Pancreas (tissue), 10 donors: Measurements from ENCODE around the gene SRGAP2B. TPM values are rescaled to one million over a fixed set of nuclear protein-coding genes. Genes with fewer than 3 reads are reported as not detected.
A peak's percentile ranks its signal among the peaks of the same experiment; 100 is the strongest.
"Not testable (repeated sequence)": the region's sequence is repeated elsewhere in the genome, so short reads cannot be mapped to it uniquely, and the experiment has no call there.

ENCODE experiments used
- ATAC-seq, 4 donors: fragments of 200-7000 bp; cut with Tn5 transposase; one replicate each; pipeline versions ENCODE4 v1.8.0 to v1.9.1; 2020; ENCODE audit warnings: mild to moderate bottlenecking in 4 of 4, moderate library complexity in 4 of 4
- DNase-seq, 6 donors: peaks; one replicate each; pipeline ENCODE4 v3.0.0-alpha.2; 2020
- FAIRE-seq: peaks from 2 replicates; lab custom pipeline; 2012; peaks lifted over from hg19 to GRCh38; lab: Jason Lieb, UNC
- H3K27ac ChIP-seq, 4 donors: fragments of 200-600 bp; sonication (generic); 1 replicate in 3 of 4; 2 replicates in 1 of 4; pipeline versions ENCODE4 v1.5.0 to v1.8.0; 2020
- H3K27me3 ChIP-seq, 4 donors: fragments of 200-600 bp; one replicate each; pipeline ENCODE4 v1.8.0; 2021
- H3K36me3 ChIP-seq, 3 donors: fragments of 200-600 bp; sonication (generic) in 1 of 3; one replicate each; pipeline versions ENCODE4 v1.5.0 to v1.8.0; 2020 to 2021
- H3K4me1 ChIP-seq, 3 donors: fragments of 200-600 bp; one replicate each; pipeline ENCODE4 v1.8.0; 2021
- H3K4me3 ChIP-seq, 4 donors: fragments of 200-600 bp; sonication (generic) in 2 of 4; one replicate each; pipeline versions ENCODE4 v1.5.0 to v1.8.0; 2020 to 2021
- H3K9me3 ChIP-seq, 4 donors: fragments of 200-600 bp; one replicate each; pipeline ENCODE4 v1.8.0; 2021
- WGBS, 2 donors: extraction: QIAGEN DNeasy Blood & Tissue Kit; methylation state at CpG; one replicate each; pipeline ENCODE4 v1.1.7; 2013; 5-methylcytosine and 5-hydroxymethylcytosine counted together
- intact Hi-C, 3 donors: fragments of 100-400 bp; cut with DNase I; formaldehyde crosslinking; loops; one replicate each; pipeline versions ENCODE4 v1.11.1 to v1.14.2; 2022
- polyA plus RNA-seq, 2 donors: library from polyadenylated mRNA; stranded (reverse); fragments of 200-250 nt; gene quantifications; one replicate each; pipeline ENCODE4 v1.2.3, GENCODE V29; 2013
- total RNA-seq, 6 donors: library from RNA; stranded (reverse); fragmentation: NEBNext Ultra II Directional in 4 of 6; extraction: Animal tissue kit (Norgen Biotek cat#: 25700) in 4 of 6; gene quantifications; one replicate each; pipeline versions ENCODE4 v1.2.1 to v1.2.4, GENCODE V29; 2021 to 2023
- donor health status: healthy with polysubstance abuse.
- donor health status: DM: no; HTN: no; CAD: no; lungs with moderate emphysema.
- donor health status: DM: no; HTN: no; CAD: no.
- donor health status: control.
- donor health status: control.
- donor health status: Bipolar disorder and iron deficiency.
- donor health status: DM: yes; HTN: yes; CAD: no.
- donor health status: DM: no; HTN: no; CAD: no.
- donor health status: DM: no; HTN: no; CAD: no.
- donor health status: DM: yes; HTN: yes; CAD: no.

SRGAP2B gene
- 10 to 100 TPM in 1 of 6 donors, 1 to 10 TPM in 5; 4.1 to 13.0 (median 5.2) TPM for total RNA-seq
- 1 to 10 TPM; 2.2 to 3.1 TPM for polyA plus RNA-seq

DNA sequence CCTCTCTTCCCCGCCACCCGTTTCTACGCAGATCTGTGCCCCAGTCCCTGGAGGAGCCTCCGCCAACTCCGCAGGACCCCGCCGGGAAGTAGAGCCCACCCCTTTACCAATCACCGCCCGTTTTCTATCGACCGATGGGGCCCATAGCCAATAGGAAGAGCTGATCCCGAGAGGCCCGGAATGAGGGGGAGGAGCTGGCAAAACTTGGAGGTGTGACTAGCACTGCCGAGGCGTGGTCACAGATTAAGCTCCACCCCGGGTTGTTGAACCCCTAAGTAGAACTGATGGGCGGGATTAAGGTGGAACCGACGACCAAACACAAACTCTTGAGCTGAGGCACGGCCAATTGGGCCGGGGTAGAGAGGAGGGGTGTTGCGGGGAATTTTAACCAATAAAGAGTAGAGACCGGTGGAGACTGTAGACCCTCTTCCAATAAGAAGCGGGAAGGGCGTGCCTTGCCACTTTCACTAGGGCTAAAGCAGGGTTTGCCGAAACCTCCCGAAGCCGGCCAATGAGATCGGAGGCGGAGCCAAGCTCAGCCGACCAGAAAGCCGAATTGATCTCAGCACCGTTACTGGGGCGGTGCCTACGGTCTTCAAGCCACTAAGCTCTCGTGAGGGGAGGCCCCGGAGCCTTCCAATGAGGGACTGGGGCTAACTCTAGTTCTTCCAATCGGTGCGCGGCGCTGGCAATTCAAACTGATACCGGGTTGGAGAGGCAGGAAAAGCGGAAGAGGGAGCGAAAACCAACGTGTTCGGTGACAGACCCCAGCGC is at the start of gene SRGAP2B, which contains the start of gene FAM72D:
Gene SRGAP2B (minus strand): TSS at position 45 of the 774 bp plus-strand sequence. CDS start 2,427 bp downstream, outside the sequence.
Gene FAM72D (plus strand): TSS at position 691 of the 774 bp plus-strand sequence. CDS start 874 bp downstream, outside the sequence.
- ATAC-seq = peak; percentile 83 to 86 (median 84)

DNA sequence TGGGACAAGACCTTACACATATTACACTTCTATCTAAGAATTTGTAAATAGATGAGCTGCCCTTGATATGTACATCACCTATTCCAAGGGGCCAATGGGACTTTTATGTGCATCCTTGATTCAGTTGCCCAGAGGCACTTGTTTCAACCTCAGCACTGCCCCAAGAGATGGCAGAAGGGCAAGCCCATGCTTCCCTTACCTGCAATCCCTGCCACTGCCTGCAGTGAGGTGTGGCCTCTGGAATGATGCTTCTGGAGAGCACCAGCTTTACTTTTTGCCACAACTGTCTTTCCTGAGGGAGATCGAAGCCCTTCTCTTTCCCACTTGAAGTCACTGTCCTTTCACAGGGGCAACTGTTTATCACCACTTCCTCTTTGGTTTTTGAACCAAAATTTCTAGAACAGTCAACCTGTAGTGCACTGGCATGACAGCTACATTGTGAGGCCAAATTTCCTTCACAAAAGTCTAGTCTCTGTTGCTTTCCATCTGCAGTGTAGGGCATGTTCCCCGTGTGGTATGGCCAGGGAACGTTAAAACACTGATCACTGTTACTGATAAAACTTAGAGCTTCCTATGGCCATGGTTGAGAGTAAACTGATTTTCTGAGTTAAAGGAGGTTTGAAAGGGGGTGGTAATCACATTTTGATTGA is 49.3 kb upstream of the SRGAP2B start:
- H3K9me3 ChIP-seq, intact Hi-C loops, H3K27ac ChIP-seq, DNase-seq, H3K36me3 ChIP-seq, H3K4me1 ChIP-seq, H3K4me3 ChIP-seq, ATAC-seq, H3K27me3 ChIP-seq, FAIRE-seq: not testable (repeated sequence)
- WGBS, 2 donors = 36 to 50% methylated on average over 1 of the region's 3 CpGs

More for the DNA sequence above, at the start of gene SRGAP2B, which contains the start of gene FAM72D:
- H3K27me3 ChIP-seq, intact Hi-C loops, H3K9me3 ChIP-seq, H3K36me3 ChIP-seq, H3K27ac ChIP-seq, DNase-seq, H3K4me1 ChIP-seq: not testable (repeated sequence)
- WGBS, 2 donors = no CpG with 5 or more reads among the region's 47 CpGs
- peak within 1 kb of the TSS in 2 of 4 donors; percentile 32 to 38 for H3K4me3 ChIP-seq
- peak; percentile 99 for FAIRE-seq

DNA sequence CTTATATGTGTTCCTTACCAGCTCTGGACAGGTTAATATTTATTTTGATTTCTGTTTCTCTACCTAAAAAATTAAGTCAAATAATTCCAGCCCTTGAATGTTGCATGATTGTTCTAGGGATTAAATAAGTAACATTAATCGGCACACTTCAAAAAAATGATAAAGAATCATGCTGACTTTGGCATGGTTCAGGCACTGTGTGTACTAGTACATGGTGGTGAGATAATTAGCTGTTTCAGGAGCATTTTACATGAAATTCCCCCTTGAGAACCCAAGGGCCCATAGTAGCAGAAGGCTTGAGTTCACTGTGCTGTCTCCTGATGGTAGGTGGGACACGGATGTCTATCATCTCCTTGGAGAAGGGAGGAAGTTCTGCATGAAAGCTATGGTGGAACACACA is 45.4 kb upstream of the SRGAP2B start:
- FAIRE-seq, DNase-seq, H3K27me3 ChIP-seq, H3K9me3 ChIP-seq, intact Hi-C loops, H3K36me3 ChIP-seq, H3K27ac ChIP-seq, H3K4me1 ChIP-seq, H3K4me3 ChIP-seq: not testable (repeated sequence)
- 60% methylated on average over 1 of the region's 2 CpGs; no CpG with 5 or more reads in 1 of the 2 donors for WGBS, 2 donors
- ATAC-seq = peak in 2 of 4 donors; percentile 58 to 73

DNA sequence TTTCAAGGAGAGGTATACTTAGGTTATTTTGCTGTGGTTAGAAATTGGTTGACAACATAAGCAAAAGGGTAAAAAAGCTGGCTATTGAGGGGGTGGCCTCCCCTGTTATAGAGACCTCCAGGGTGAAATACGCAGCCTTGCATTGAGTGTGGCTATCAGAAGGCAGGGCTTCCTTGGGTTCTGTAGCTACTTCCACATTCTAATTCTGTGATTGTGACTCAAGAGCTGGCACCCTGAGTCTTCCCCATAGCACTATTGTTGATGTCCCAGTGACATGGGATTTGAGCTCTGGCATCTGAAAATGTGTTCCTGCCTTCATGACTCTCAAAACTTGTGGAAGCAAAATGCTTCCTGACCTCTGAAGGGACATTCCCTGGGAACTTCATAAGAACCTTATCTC is 39.3 kb upstream of the SRGAP2B start:
- intact Hi-C loops, FAIRE-seq, H3K36me3 ChIP-seq, H3K4me1 ChIP-seq, H3K27me3 ChIP-seq, H3K27ac ChIP-seq, DNase-seq, H3K4me3 ChIP-seq, H3K9me3 ChIP-seq: not testable (repeated sequence)
- ATAC-seq = peak in 1 of 4 donors; percentile 77
- WGBS, 2 donors = no CpG with 5 or more reads among the region's 1 CpG

DNA sequence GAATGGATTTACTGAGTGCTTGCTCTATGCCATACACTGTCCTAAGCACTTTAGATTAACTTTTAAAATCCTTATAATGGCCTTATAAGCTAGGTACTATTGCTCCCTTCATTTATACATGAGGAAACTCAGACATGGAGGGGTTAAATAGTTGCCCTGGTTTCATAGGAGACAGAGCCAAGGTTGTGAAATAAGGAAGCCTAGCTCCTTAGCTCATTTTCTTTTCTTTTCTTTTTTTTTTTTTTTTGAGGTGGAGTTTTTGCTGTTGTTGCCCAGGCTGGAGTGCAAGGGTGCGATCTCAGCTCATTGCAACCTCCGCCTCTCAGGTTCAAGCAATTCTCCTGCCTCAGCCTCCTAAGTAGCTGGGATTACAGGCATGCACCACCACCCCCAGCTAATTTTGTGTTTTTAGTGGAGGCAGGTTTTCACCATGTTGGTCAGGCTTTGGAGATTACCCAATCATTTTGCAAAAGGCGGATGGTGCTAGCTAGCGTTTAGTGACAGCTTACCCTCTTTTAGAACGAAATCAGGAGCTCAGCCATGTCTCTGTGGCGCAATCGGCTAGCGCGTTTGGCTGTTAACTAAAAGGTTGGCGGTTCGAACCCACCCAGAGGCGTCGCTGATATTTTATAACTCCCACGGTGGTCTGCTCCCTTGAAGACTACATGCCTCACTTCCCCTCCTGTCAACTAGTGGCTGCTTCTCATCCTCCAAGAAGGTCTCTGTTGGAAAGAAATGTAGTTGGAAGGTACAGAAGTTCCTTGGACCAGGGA is 33.8 kb upstream of the SRGAP2B start:
- H3K36me3 ChIP-seq, DNase-seq, H3K27ac ChIP-seq, H3K27me3 ChIP-seq, H3K4me3 ChIP-seq, H3K4me1 ChIP-seq, H3K9me3 ChIP-seq, FAIRE-seq, intact Hi-C loops: not testable (repeated sequence)
- ATAC-seq = peak in 1 of 4 donors; percentile 68
- 67 to 71% methylated on average over 12 of the region's 14 CpGs for WGBS, 2 donors

DNA sequence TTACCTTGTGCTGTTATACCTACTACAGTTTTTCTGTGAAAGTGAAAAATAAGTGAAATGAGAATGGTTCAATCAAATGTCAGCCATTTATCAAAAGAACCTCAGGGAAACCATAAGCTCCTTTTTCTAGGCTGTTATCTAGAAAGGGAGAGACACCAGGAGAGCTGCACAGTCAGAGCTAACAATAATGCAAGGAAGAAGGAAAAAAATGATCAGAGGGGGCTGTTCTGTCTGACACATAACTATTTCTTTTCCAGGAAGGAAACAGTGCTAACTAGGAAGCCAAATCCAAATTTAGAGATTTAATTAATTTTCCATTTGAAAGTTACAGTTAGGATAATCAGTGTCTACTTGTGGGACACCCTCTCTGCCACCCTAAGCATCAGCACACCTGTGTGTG is 32.0 kb upstream of the SRGAP2B start:
- H3K27me3 ChIP-seq, H3K9me3 ChIP-seq, FAIRE-seq, H3K27ac ChIP-seq, DNase-seq, H3K4me1 ChIP-seq, intact Hi-C loops, H3K4me3 ChIP-seq, ATAC-seq, H3K36me3 ChIP-seq: not testable (repeated sequence)

DNA sequence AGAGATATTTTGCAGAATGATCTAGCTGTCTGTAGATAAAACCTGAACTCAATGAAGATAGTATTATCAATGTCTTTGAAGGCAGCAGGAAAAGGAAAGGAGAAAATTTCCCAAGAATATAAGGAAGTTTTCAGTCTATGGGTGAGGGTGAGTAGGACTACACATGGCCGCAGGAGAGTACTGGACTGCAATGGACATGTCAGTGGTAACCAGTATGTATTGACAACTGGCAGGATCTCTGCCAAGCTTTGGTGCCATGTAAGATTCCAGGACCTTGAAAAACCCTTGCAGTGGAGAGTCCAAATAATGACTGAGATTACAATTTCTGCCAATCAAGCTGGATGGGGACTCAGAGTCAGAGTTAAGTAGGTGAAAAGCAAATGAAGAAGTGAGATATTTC is 30.0 kb upstream of the SRGAP2B start:
- DNase-seq, H3K4me1 ChIP-seq, H3K4me3 ChIP-seq, H3K27ac ChIP-seq, H3K36me3 ChIP-seq, ATAC-seq, H3K9me3 ChIP-seq, FAIRE-seq, H3K27me3 ChIP-seq, intact Hi-C loops: not testable (repeated sequence)
- WGBS, 2 donors = no CpG with 5 or more reads among the region's 1 CpG

DNA sequence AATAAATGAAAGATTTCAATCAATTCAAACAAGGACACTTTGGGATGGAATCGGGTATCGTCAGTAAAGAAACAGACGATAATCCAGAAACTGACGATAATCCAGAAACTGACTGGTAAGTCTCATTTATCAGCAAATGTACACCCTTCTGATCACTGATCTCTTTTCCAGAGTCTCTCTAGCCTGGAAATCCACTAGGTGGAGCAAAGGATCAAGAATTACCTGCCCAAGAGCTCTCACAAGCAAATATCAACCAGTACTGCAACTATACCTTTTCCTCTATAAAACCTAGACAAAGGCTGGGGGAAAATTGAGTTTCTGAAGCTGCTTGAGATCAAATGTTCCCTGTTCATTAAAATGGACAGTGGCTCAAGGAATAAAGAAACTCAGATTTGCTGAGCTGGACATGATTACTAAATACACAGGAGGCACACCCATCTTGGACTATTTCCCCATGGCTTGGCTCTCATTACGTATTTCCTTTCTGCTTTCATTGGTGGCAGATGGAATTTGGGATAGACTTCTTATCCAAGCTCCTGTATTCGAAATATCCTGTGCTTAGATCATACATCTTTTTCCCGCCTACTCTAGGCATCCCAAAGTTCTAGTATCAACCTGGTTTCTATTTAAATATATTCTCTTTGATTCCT is 29.0 kb upstream of the SRGAP2B start:
- no CpG with 5 or more reads among the region's 7 CpGs for WGBS, 2 donors
- H3K36me3 ChIP-seq, intact Hi-C loops, H3K9me3 ChIP-seq, FAIRE-seq, H3K4me1 ChIP-seq, DNase-seq, H3K4me3 ChIP-seq, H3K27me3 ChIP-seq, H3K27ac ChIP-seq: not testable (repeated sequence)
- ATAC-seq = peak; percentile 61 to 84 (median 72)

DNA sequence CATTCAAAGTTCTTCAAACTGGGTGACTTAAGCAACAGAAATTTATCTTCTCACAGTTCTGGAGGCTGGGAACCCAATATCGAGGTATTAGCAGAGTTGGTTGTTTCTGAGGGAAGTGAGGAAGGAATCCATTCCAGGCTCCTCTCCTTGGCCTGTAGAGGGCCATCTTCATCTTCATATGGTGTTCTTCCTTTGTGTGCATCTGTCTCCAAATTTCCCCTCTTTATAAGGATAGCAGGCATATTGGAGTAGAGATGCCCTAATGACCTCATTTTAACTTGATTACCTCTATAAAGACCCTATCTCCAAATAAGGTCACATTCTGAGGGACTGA is 27.9 kb upstream of the SRGAP2B start:
- H3K36me3 ChIP-seq, H3K4me3 ChIP-seq, H3K4me1 ChIP-seq, H3K27me3 ChIP-seq, DNase-seq, H3K9me3 ChIP-seq, H3K27ac ChIP-seq, FAIRE-seq, intact Hi-C loops: not testable (repeated sequence)
- peak in 3 of 4 donors; percentile 14 to 69 (median 51) for ATAC-seq
- no CpG with 5 or more reads among the region's 1 CpG for WGBS, 2 donors

DNA sequence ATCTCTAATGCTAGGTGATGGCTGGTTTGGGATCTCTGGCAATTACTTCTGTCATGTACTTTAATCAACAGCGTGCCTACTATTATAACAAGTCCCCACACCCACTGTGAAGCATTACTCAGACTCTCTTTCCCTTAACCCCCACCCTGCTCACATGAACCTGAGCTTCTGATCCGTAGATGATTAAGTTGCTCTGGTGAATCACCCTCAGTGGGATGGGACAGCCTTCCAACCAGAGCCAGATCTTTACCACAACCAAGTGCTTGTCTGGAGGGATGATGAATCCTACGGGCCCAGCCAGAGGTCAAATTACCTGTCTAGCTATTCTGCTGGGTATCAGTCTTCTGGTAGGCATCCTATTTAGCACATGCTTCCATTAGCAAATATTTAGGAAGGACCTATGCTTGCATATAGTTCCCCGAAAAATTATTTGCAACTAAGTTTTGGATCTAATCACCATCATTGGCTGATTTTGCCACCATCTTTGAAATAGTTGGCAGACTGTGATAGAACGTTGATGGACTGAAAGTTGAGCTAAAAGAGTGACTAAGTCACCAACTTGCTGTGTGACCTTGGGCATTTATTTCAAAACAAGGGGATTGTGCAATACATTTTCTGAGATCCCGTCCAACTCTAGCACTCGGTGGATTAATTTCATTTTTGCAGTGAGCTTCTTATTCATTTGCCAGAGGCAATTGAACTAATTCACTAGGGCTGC is 27.4 kb upstream of the SRGAP2B start:
- H3K27ac ChIP-seq, FAIRE-seq, H3K27me3 ChIP-seq, DNase-seq, H3K36me3 ChIP-seq, H3K4me3 ChIP-seq, H3K9me3 ChIP-seq, H3K4me1 ChIP-seq, intact Hi-C loops: not testable (repeated sequence)
- WGBS, 2 donors = no CpG with 5 or more reads among the region's 7 CpGs
- peak in 3 of 4 donors; percentile 55 to 70 (median 70) for ATAC-seq

DNA sequence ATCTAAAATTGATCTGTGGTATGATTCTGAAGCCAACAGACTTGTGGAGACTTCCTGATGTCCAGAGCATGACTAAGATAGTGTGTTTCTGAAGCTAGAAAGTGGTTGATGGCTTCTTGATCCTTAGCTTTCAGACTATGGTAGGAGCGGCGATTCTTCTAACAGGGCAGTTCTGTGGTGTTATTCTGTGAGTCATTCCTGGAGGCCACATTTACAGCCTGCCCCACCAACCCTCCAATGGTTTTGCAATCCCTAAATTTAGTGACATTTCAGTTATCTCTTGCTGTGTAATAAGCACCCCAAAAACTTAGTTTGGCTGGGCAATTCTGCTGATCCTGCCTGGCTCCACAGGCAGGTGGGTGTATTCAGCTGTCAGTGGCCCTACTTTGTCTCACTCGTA is 24.7 kb upstream of the SRGAP2B start:
- no CpG with 5 or more reads among the region's 3 CpGs for WGBS, 2 donors
- ATAC-seq, FAIRE-seq: not testable (repeated sequence)

More for the DNA sequence above, 24.7 kb upstream of the SRGAP2B start:
- intact Hi-C loops, H3K4me3 ChIP-seq, DNase-seq, H3K4me1 ChIP-seq, H3K27me3 ChIP-seq, H3K9me3 ChIP-seq, H3K27ac ChIP-seq, H3K36me3 ChIP-seq: not testable (repeated sequence)
